CD8-positive, alpha-beta memory T cell (primary cell): ENCODE results near the gene GNAO1. TPM values are rescaled to one million over a fixed set of nuclear protein-coding genes. Genes with fewer than 3 reads are reported as not detected.
A peak's percentile ranks its signal among the peaks of the same experiment; 100 is the strongest.

Experiments used
- CTCF ChIA-PET: fragments of 350-600 bp; sonication (Branson Sonifier 250); formaldehyde crosslinking; loops from one replicate; lab custom pipeline; 2021; ENCODE audit warnings: antibody characterized with exemption; lab: Charles Lee
- POLR2A ChIA-PET: fragments of 350-600 bp; sonication (Branson Sonifier 250); formaldehyde crosslinking; loops from one replicate; lab custom pipeline; 2021; ENCODE audit warnings: antibody characterized with exemption; lab: Charles Lee
- DNase-seq, 5 donors: peaks; one replicate each; pipeline versions ENCODE4 v3.0.0 to v3.0.0-alpha.2; 2020 to 2022; ENCODE audit warnings: mixed read lengths in 1 of 5
- H3K27ac ChIP-seq: one replicate; pipeline ENCODE4 v1.7.0; 2013; ENCODE audit warnings: low read depth, mild to moderate bottlenecking, low read length, moderate library complexity
- H3K27me3 ChIP-seq: 2 replicates; pipeline ENCODE4 v1.7.0; 2013; ENCODE audit warnings: low read length, mild to moderate bottlenecking; ENCODE audit not compliant: insufficient read depth, poor library complexity, severe bottlenecking
- H3K36me3 ChIP-seq: 2 replicates; pipeline ENCODE4 v1.7.0; 2013; ENCODE audit warnings: mild to moderate bottlenecking, low read length, moderate library complexity; ENCODE audit not compliant: insufficient read depth
- H3K4me1 ChIP-seq: 2 replicates; pipeline ENCODE4 v1.7.0; 2013; ENCODE audit warnings: mild to moderate bottlenecking, low read length, moderate library complexity; ENCODE audit not compliant: insufficient read depth
- H3K4me3 ChIP-seq: 2 replicates; pipeline ENCODE4 v1.7.0; 2013; ENCODE audit warnings: mild to moderate bottlenecking, low read length
- H3K9me3 ChIP-seq: 2 replicates; pipeline ENCODE4 v1.7.0; 2013; ENCODE audit warnings: mild to moderate bottlenecking, low read length
- H3K27ac Mint-ChIP-seq, 8 donors: one replicate each; pipeline ENCODE4 v1.8.0; 2020 to 2021; ENCODE audit warnings: mixed read lengths in 8 of 8, mild to moderate bottlenecking in 6 of 8, inconsistent platforms in 3 of 8, moderate library complexity in 3 of 8
- H3K27me3 Mint-ChIP-seq, 2 donors: one replicate each; pipeline ENCODE4 v1.8.0; 2020 to 2021; ENCODE audit warnings: mixed read lengths in 2 of 2, mild to moderate bottlenecking in 1 of 2, moderate library complexity in 1 of 2
- H3K36me3 Mint-ChIP-seq, 3 donors: one replicate each; pipeline ENCODE4 v1.8.0; 2020 to 2021; ENCODE audit warnings: mixed read lengths in 3 of 3, inconsistent platforms in 1 of 3, mild to moderate bottlenecking in 1 of 3
- H3K4me1 Mint-ChIP-seq, 3 donors: one replicate each; pipeline ENCODE4 v1.8.0; 2020 to 2021; ENCODE audit warnings: mixed read lengths in 3 of 3, inconsistent platforms in 1 of 3, mild to moderate bottlenecking in 1 of 3
- H3K4me3 Mint-ChIP-seq, 7 donors: one replicate each; pipeline ENCODE4 v1.8.0; 2020 to 2021; ENCODE audit warnings: mixed read lengths in 7 of 7, mild to moderate bottlenecking in 6 of 7, moderate library complexity in 4 of 7, inconsistent platforms in 2 of 7
- H3K9me3 Mint-ChIP-seq, 5 donors: one replicate each; pipeline ENCODE4 v1.8.0; 2020 to 2022; ENCODE audit warnings: mixed read lengths in 5 of 5, mild to moderate bottlenecking in 3 of 5, moderate library complexity in 2 of 5, inconsistent platforms in 1 of 5
- polyA plus RNA-seq: library from polyadenylated mRNA; unstranded; fragments of 300-500 nt; fragmentation: Illumina TruSeq; gene quantifications from one replicate; pipeline ENCODE4 v1.2.3, GENCODE V29; 2021
- total RNA-seq, 2 experiments: library from RNA; stranded (reverse); gene quantifications; one replicate each; pipeline ENCODE4 v1.2.3, GENCODE V29; 2021

Gene GNAO1
- total and polyA plus RNA-seq, 3 experiments from 2014 or later = 0.86 to 2.5 (median 2.5) TPM

DNA sequence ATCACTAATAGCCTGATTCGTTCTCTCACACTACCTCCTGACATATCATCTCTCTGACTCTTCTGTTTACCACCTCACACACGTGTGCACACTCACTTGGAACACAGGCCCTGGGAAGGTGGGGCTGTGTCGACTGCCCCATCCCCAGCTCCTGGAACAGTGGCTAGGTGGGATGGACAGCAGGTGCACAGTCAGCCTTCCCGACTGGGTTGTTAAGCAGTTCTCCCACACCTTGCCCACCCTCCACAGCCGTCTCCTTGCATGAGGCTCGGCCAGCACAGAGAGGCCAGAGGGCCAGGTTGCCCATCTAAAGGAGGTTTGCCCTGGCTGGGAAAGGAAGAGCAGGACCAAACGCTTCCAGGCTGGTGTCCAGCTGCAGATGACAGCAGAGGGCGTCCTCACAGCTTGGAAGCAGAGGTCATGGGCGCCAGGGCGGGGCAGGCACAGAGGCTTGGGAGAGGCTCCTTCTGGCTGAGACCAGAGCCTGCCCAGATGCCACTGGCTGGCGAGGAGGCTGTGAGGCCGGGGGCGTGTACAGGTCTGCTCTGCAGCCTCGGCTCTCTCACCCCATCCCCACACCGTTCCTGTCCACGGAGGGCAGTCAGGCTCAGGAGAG is 141.3 kb downstream of the GNAO1 start:
- no peaks in the 10 kb centered on the region for H3K9me3 ChIP-seq
- H3K4me1 Mint-ChIP-seq = peaks cover 0 to 3% (median 0%) of the 10 kb centered on the region in 3 donors
- no peaks in the 10 kb centered on the region for H3K36me3 Mint-ChIP-seq
- H3K4me1 ChIP-seq = no peaks in the 10 kb centered on the region
- no peaks in the 10 kb centered on the region for H3K9me3 Mint-ChIP-seq
- no peak overlapping the region for H3K4me3 ChIP-seq
- H3K36me3 ChIP-seq = no peaks in the 10 kb centered on the region
- no peaks in the 10 kb centered on the region for H3K27me3 ChIP-seq
- POLR2A ChIA-PET = no interaction called here
- no peak overlapping the region for H3K4me3 Mint-ChIP-seq
- H3K27me3 Mint-ChIP-seq = no peaks in the 10 kb centered on the region
- CTCF ChIA-PET = interaction anchor here (1.3 kb wide), 1 partner anchor 14 kb away, joined by 4 read pairs; no protein-coding TSS in a partner anchor
- peak overlapping the region in 1 of 8 donors; percentile 63 for H3K27ac Mint-ChIP-seq
- DNase-seq = no peak
- no peak overlapping the region for H3K27ac ChIP-seq

- Mint-ChIP-seq H3K27me3 (no peaks in the 10 kb centered on the region), H3K4me3 (no peak overlapping the region), H3K27ac (peak overlapping the region in 1 of 8 donors; percentile 54), H3K36me3 (no peaks in the 10 kb centered on the region), H3K4me1 (peaks cover 0 to 3% (median 0%) of the 10 kb centered on the region in 3 donors), H3K9me3 (no peaks in the 10 kb centered on the region)
- Histone ChIP-seq H3K9me3 (no peaks in the 10 kb centered on the region), H3K36me3 (no peaks in the 10 kb centered on the region), H3K27ac (no peak overlapping the region), H3K4me1 (no peaks in the 10 kb centered on the region), H3K4me3 (no peak overlapping the region), H3K27me3 (no peaks in the 10 kb centered on the region)
- no peak for DNase-seq
- CTCF ChIA-PET = interaction anchor here (1.9 kb wide), 1 partner anchor 16 kb away, joined by 5 read pairs; no protein-coding TSS in a partner anchor
- POLR2A ChIA-PET = no interaction called here
Measured at GRCh38 chr16:56334761-56335160, 143.5 kb downstream of the GNAO1 start.

DNA sequence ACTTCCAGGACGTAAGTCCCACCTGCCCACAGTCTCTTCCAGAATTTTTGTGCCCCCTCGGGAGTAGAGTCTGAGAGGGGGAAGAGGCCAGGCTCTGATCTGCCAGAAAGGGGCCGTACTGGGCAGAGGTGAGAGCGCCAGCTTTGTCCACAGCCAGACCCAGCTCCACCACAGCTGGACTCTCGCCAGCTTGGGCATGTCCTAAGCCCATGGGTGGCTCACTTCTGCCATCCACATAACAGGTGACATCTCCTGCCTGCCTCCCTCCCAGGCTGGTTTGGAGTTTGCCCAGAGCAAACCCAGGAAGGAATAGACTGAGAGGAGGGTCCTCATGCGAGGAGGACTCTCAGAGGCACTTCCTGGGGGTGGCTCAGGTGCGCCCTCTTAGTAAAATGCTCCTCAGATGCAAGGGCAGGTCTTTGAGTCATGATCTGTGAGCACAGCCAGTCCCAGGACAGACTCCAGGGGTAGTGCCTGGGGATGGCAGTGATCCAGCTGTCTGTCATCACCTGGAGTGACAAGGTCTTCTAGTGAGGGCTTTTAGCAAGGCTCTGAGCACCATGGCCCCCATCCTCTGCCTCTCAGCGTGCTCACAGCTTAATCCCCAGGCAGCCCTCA is 144.9 kb downstream of the GNAO1 start:
- no peak overlapping the region for H3K27ac ChIP-seq
- H3K9me3 ChIP-seq = no peaks in the 10 kb centered on the region
- no peaks in the 10 kb centered on the region for H3K27me3 ChIP-seq
- Mint-ChIP-seq H3K9me3 (no peaks in the 10 kb centered on the region), H3K4me1 (no peaks in the 10 kb centered on the region), H3K27me3 (no peaks in the 10 kb centered on the region), H3K36me3 (peaks cover 0 to 7% (median 4%) of the 10 kb centered on the region in 3 donors), H3K27ac (no peak overlapping the region), H3K4me3 (no peak overlapping the region)
- H3K36me3 ChIP-seq = no peaks in the 10 kb centered on the region
- ChIA-PET CTCF (interaction anchor here (1.9 kb wide), 1 partner anchor 17 kb away, joined by 5 read pairs; no protein-coding TSS in a partner anchor), POLR2A (no interaction called here)
- H3K4me3 ChIP-seq = no peak overlapping the region
- DNase-seq = no peak
- no peaks in the 10 kb centered on the region for H3K4me1 ChIP-seq

GRCh38 chr16:56336711-56337110 is 145.4 kb downstream of the GNAO1 start:
- CTCF ChIA-PET = no interaction called here

GRCh38 chr16:56337131-56337857 is 146.0 kb downstream of the GNAO1 start:
- no peak for DNase-seq
- no peaks in the 10 kb centered on the region for H3K9me3 ChIP-seq
- no peak overlapping the region for H3K27ac ChIP-seq
- CTCF ChIA-PET = no interaction called here
- H3K27ac Mint-ChIP-seq = no peak overlapping the region
- peaks cover 0 to 7% (median 4%) of the 10 kb centered on the region in 3 donors for H3K36me3 Mint-ChIP-seq
- no peaks in the 10 kb centered on the region for H3K9me3 Mint-ChIP-seq
- no peak overlapping the region for H3K4me3 ChIP-seq
- no peaks in the 10 kb centered on the region for H3K27me3 Mint-ChIP-seq
- no peaks in the 10 kb centered on the region for H3K27me3 ChIP-seq
- POLR2A ChIA-PET = no interaction called here
- H3K4me3 Mint-ChIP-seq = peak overlapping the region in 1 of 7 donors; percentile 48
- no peaks in the 10 kb centered on the region for H3K4me1 ChIP-seq
- H3K36me3 ChIP-seq = no peaks in the 10 kb centered on the region
- H3K4me1 Mint-ChIP-seq = no peaks in the 10 kb centered on the region

More at GRCh38 chr16:56336711-56337110, 145.4 kb downstream of the GNAO1 start:
- Histone ChIP-seq H3K27ac (no peak overlapping the region), H3K36me3 (no peaks in the 10 kb centered on the region), H3K4me3 (no peak overlapping the region), H3K27me3 (no peaks in the 10 kb centered on the region), H3K4me1 (no peaks in the 10 kb centered on the region), H3K9me3 (no peaks in the 10 kb centered on the region)
- Mint-ChIP-seq H3K27ac (no peak overlapping the region), H3K4me1 (no peaks in the 10 kb centered on the region), H3K36me3 (peaks cover 0 to 7% (median 4%) of the 10 kb centered on the region in 3 donors), H3K4me3 (no peak overlapping the region), H3K9me3 (no peaks in the 10 kb centered on the region), H3K27me3 (no peaks in the 10 kb centered on the region)
- no peak for DNase-seq
- POLR2A ChIA-PET = no interaction called here

DNA sequence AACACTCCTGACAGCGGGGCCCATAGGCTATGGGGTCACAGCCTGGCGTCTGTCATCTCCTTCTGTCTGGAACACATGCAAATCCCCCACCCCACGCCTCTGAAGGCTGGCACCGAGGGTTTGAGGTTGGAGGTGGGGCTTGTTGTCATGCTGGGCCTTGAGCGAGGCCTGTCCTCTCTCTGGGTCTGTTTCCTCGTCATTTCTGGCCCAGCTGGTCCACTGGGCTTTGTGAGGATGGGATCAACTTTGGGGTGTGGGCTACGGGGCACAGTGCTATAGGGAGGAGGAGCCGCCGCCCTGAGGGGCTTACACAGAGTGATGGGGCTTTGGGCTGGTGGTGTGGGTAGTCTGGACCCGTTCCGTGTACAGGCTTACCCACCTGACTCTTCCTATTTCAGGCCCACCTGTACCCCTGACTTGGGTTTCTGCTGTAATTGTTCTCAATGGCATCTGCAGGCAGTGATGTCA is 146.6 kb downstream of the GNAO1 start:
- no peaks in the 10 kb centered on the region for H3K9me3 Mint-ChIP-seq
- DNase-seq = no peak
- H3K27ac Mint-ChIP-seq = no peak overlapping the region
- no peak overlapping the region for H3K4me3 Mint-ChIP-seq
- ChIA-PET CTCF (no interaction called here), POLR2A (no interaction called here)
- H3K27me3 ChIP-seq = no peaks in the 10 kb centered on the region
- H3K27ac ChIP-seq = no peak overlapping the region
- H3K36me3 Mint-ChIP-seq = peaks cover 0 to 8% (median 4%) of the 10 kb centered on the region in 3 donors
- no peaks in the 10 kb centered on the region for H3K36me3 ChIP-seq
- H3K27me3 Mint-ChIP-seq = no peaks in the 10 kb centered on the region
- H3K4me1 Mint-ChIP-seq = no peaks in the 10 kb centered on the region
- H3K4me3 ChIP-seq = no peak overlapping the region
- H3K9me3 ChIP-seq = no peaks in the 10 kb centered on the region
- H3K4me1 ChIP-seq = no peaks in the 10 kb centered on the region

- ChIA-PET POLR2A (no interaction called here), CTCF (no interaction called here)
- Histone ChIP-seq H3K9me3 (no peaks in the 10 kb centered on the region), H3K27me3 (no peaks in the 10 kb centered on the region), H3K4me1 (no peaks in the 10 kb centered on the region), H3K27ac (no peak overlapping the region), H3K36me3 (no peaks in the 10 kb centered on the region), H3K4me3 (no peak overlapping the region)
- Mint-ChIP-seq H3K4me3 (no peak overlapping the region), H3K36me3 (peaks cover 0 to 8% (median 7%) of the 10 kb centered on the region in 3 donors), H3K27ac (no peak overlapping the region), H3K4me1 (no peaks in the 10 kb centered on the region), H3K27me3 (no peaks in the 10 kb centered on the region), H3K9me3 (no peaks in the 10 kb centered on the region)
- no peak for DNase-seq
Measured at GRCh38 chr16:56338566-56339318, 147.5 kb downstream of the GNAO1 start.
